Kasumi-1 (cell line): ENCODE results near the gene ARHGAP5.
A peak's percentile ranks its signal among the peaks of the same experiment; 100 is the strongest.

Experiments used
- DNase-seq, 2 experiments: peaks; one replicate each; lab custom pipeline; 2025; lab: John Stamatoyannopoulos, UW

Gene ARHGAP5

DNA sequence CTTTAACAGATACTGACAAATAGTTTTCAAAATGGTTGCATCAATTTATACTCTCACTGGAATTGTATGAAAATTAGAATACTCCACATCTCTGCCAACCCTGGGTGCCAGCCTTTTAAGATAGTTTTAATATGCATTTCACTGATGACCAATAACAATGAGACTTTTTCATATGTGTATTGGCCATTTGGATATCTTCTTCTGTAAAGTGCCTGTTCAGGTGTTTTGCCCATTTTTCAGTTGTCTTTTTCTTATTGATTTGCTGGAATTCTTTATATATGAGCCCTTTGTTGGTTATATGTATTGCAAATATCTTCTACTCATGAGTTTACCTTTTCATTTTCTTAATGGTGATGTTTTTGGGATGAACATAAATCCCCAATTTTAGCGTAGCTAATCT, 108.0 kb downstream of the ARHGAP5 start:
- no peak for DNase-seq

DNA sequence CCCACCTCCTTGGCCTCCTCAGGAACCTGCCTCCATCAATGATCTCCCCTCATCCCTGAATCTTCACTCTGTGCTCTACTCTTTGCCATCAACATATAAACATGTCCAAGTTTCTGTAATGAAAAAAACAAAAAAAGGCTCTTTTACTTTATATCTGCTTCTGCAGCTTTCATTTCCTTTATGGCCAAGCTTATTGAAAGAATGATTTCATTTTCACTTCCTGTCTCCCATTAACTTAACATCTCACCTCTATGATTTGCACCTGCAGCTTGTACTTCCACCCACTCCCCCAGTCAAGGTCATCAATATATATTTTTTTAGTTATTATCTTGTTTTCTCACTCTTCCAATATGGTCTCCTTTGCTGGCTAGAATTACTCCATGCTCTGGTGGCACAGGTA, 109.1 kb downstream of the ARHGAP5 start:
- DNase-seq, result no peak

- peak in 1 of 2 experiments; percentile 7 for DNase-seq
Measured at GRCh38 chr14:32189811-32190210, 112.7 kb downstream of the ARHGAP5 start.

- DNase-seq, result no peak
Measured at GRCh38 chr14:32190673-32191072, 113.6 kb downstream of the ARHGAP5 start.

GRCh38 chr14:32192712-32193373, 115.7 kb downstream of the ARHGAP5 start:
- DNase-seq, result no peak

DNA sequence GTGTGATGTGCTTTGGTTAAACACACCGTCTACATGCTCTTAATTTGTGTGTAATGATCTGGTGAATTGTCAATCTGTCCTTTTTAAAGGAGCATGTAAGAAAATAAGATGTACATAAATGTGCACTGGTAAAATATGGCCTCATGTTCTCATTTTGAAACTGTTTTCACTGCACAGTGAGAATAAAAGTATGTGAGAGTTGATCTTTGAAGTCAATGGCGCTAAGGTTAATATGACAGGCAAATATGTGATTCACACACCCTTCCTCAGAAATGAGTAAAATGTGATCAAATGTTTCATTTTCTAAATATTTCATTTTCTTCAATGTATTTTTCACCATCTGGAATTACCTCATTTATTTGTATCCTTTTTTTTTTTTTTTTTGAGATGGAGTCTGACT, 116.4 kb downstream of the ARHGAP5 start:
- DNase-seq, result no peak

DNA sequence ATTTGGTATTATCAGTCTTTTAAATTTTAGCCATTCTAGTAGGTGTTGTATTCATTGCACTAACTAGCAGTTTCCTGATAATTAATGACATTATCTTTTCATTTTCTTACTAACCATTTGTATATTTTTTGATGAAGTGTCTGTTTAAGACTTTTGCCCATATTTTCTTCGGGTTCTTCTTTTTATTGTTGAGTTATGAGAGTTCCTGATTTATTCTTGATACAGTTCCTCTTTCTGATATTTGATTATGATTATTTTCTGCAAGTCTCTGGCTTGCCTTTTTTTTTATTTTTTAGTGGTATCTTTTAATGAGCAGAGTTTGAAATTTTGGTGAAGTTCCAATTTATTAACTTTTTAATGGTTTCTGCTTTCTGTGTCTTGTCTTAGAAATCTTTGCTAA, 118.5 kb downstream of the ARHGAP5 start:
- peak in 1 of 2 experiments; percentile 30 for DNase-seq

- no peak for DNase-seq
Measured at GRCh38 chr14:32197919-32198318, 120.8 kb downstream of the ARHGAP5 start.

- DNase-seq, result peak; percentile 26 to 37
Measured at GRCh38 chr14:32200368-32201192, 123.5 kb downstream of the ARHGAP5 start.

GRCh38 chr14:32201193-32201815, 124.2 kb downstream of the ARHGAP5 start:
- DNase-seq, result peak; percentile 69 to 72

GRCh38 chr14:32201816-32202490, 124.8 kb downstream of the ARHGAP5 start, which contains the start of gene RNU6-7:
TSS of gene RNU6-7 (plus strand) at chr14:32202045.
- peak in 1 of 2 experiments; percentile 38 for DNase-seq

- peak in 1 of 2 experiments; percentile 40 for DNase-seq
Measured at GRCh38 chr14:32202491-32202997, 125.4 kb downstream of the ARHGAP5 start.

GRCh38 chr14:32202998-32203882, 126.1 kb downstream of the ARHGAP5 start, which contains the start of gene RNU6-8:
TSS of gene RNU6-8 (minus strand) at chr14:32203269.
- DNase-seq, result peak; percentile 63 to 71

DNA sequence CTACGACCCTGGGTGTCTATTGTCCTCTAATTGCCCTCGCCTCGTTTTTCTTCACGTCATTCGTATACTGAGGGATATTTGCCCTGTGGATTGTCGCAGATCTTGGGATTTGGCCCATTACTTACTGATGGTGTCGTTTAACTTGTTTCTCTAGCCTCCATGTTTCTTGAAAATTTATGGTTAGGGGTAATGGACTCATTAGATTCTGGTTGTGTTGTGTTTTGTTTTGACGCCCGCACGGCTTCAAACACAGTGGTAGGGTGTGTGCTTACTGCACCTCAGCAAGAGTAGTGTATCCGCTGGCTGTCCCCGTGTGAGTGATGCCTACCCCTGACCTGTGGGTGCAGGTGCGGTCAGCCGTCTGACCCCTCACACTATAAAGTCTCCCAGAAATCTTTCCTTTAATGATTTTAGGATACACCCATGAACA, 126.8 kb downstream of the ARHGAP5 start:
- DNase-seq, result no peak

DNA sequence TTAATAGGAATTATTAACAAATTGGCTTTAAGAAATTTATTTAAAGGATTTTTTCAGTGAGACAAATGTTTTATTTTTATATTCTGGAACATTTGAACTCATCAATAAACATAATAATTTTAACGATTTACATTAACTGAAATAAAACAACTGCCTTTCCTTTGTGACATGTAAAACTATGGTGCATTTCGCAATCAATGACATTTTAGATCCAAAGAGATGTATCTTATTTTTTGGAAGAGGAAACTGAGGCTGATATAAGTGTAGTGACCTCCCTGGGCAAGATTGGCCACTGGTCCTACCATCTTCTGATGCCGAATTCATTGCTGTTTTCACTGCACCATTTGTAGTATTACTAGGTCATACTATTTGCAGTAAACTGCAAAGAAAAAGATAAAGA, 128.4 kb downstream of the ARHGAP5 start:
- DNase-seq, result no peak

GRCh38 chr14:32205984-32206383, 128.9 kb downstream of the ARHGAP5 start:
- DNase-seq, result no peak

DNA sequence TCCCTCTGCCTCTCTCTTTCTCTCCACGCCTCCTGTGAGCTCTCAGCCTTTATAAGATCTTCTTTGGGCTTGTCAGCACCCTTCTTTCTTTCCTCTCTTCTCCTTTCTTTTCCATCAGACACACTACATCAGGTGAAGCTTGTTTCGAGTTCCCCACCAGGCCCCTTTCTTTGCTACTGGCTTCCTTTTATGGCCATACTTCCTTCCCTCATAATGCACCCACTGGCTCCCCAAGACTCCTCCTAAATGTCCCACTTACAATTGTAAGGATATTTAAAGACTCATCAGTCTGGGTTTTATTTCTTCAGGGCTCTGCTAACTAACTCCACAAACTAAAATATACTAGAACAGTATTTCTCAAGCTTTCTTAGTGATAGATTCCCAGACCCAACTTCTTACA, 129.4 kb downstream of the ARHGAP5 start:
- no peak for DNase-seq

- no peak for DNase-seq
Measured at GRCh38 chr14:32208490-32208889, 131.4 kb downstream of the ARHGAP5 start.
